CD4-positive, alpha-beta memory T cell (primary cell): ENCODE results near the gene COPS9. TPM values are rescaled to one million over a fixed set of nuclear protein-coding genes. Genes with fewer than 3 reads are reported as not detected.

ENCODE experiments used
- CTCF ChIA-PET: fragments of 350-600 bp; sonication (Branson Sonifier 250); formaldehyde crosslinking; loops from one replicate; lab custom pipeline; 2021; ENCODE audit warnings: inconsistent platforms; ENCODE audit not compliant: partially characterized antibody; lab: Charles Lee
- POLR2A ChIA-PET: fragments of 350-600 bp; sonication (Branson Sonifier 250); formaldehyde crosslinking; loops from one replicate; lab custom pipeline; 2021; ENCODE audit not compliant: partially characterized antibody; lab: Charles Lee
- DNase-seq, 5 donors: peaks; one replicate each; pipeline versions ENCODE4 v3.0.0 to v3.0.0-alpha.2; 2020 to 2022; ENCODE audit warnings: mixed read lengths in 1 of 5
- H3K27ac ChIP-seq: one replicate; pipeline ENCODE4 v1.7.0; 2013; ENCODE audit warnings: low read depth, low read length
- H3K27me3 ChIP-seq: 2 replicates; pipeline ENCODE4 v1.7.0; 2013; ENCODE audit warnings: mild to moderate bottlenecking, low read length, moderate library complexity; ENCODE audit not compliant: insufficient read depth
- H3K36me3 ChIP-seq: 2 replicates; pipeline ENCODE4 v1.7.0; 2013; ENCODE audit warnings: mild to moderate bottlenecking, low read length, moderate library complexity; ENCODE audit not compliant: insufficient read depth
- H3K4me1 ChIP-seq: 2 replicates; pipeline ENCODE4 v1.7.0; 2013; ENCODE audit warnings: mild to moderate bottlenecking, low read length, moderate library complexity; ENCODE audit not compliant: insufficient read depth
- H3K4me3 ChIP-seq, 2 donors: one replicate each; pipeline ENCODE4 v1.7.0; 2013; ENCODE audit warnings: low read length in 2 of 2, mild to moderate bottlenecking in 1 of 2
- H3K9me3 ChIP-seq, 2 donors: one replicate each; pipeline ENCODE4 v1.7.0; 2013; ENCODE audit warnings: low read length in 2 of 2, control low read depth in 1 of 2; ENCODE audit not compliant: control insufficient read depth in 1 of 2
- H3K27ac Mint-ChIP-seq, 7 donors: one replicate each; pipeline ENCODE4 v1.8.0; 2020 to 2021; ENCODE audit warnings: mixed read lengths in 7 of 7, mild to moderate bottlenecking in 6 of 7, inconsistent platforms in 3 of 7, moderate library complexity in 3 of 7
- H3K27me3 Mint-ChIP-seq, 2 donors: one replicate each; pipeline ENCODE4 v1.8.0; 2020 to 2021; ENCODE audit warnings: mixed read lengths in 2 of 2
- H3K36me3 Mint-ChIP-seq, 2 donors: one replicate each; pipeline ENCODE4 v1.8.0; 2020 to 2021; ENCODE audit warnings: mixed read lengths in 2 of 2, inconsistent platforms in 1 of 2, mild to moderate bottlenecking in 1 of 2
- H3K4me1 Mint-ChIP-seq, 4 donors: one replicate each; pipeline ENCODE4 v1.8.0; 2020 to 2021; ENCODE audit warnings: mixed read lengths in 4 of 4, mild to moderate bottlenecking in 1 of 4
- H3K4me3 Mint-ChIP-seq, 8 donors: one replicate each; pipeline ENCODE4 v1.8.0; 2020 to 2021; ENCODE audit warnings: mixed read lengths in 8 of 8, mild to moderate bottlenecking in 7 of 8, moderate library complexity in 6 of 8, inconsistent platforms in 3 of 8
- H3K9me3 Mint-ChIP-seq, 8 donors: one replicate each; pipeline ENCODE4 v1.8.0; 2020 to 2021; ENCODE audit warnings: mixed read lengths in 8 of 8, mild to moderate bottlenecking in 5 of 8, inconsistent platforms in 3 of 8, moderate library complexity in 1 of 8
- intact Hi-C: fragments of 100-400 bp; cut with micrococcal nuclease; formaldehyde crosslinking; loops from one replicate; pipeline ENCODE4 v1.15.1; 2023
- polyA plus RNA-seq, 2 donors: library from polyadenylated mRNA; unstranded; fragments of 300-500 nt; fragmentation: Illumina TruSeq; gene quantifications; one replicate each; pipeline ENCODE4 v1.2.3, GENCODE V29; 2021
- total RNA-seq, 2 experiments: library from RNA; stranded (reverse); gene quantifications; one replicate each; pipeline ENCODE4 v1.2.3, GENCODE V29; 2021

The COPS9 gene
- total RNA-seq, result 10 to 100 TPM; 82.2 to 82.5 TPM
- 100 to 1,000 TPM; 308 to 335 TPM for polyA plus RNA-seq

DNA sequence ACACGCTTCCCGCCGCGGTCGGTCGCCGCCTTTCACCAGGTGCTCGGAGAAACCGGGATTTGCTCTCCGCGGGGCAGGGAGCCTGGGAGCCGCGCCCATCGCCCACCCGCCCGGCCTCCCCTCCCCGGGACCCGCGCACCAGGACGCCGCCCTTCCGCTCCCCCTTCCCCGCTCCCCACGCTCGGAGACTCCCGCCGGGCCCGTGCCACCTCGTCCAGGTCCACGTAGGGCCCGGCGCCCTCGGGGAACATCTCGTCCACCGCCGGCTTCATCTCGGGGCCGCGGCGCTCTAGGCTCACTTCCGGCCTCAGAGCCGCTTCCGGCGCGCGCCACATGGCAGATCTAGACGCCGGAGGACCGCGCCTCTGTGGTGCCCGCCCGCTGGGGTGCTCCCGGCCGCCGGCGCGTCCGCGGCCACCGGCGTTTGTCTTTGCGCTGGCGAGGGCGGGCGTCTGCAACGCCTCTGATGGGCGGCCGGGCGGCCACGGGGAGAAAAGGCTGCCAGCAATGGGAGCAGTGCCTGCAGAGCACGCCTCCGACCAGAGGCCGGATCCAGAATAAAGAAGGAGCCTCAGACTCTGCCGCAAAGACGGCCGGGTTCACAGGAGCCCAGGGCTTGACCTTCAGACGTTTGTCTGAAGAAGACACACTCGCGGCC, at the start of gene COPS9:
Gene COPS9 (minus strand): TSS at position 293 of the 658 bp plus-strand sequence. CDS start 21 bp downstream, at position 272.
- Mint-ChIP-seq H3K4me3 (peak within 1 kb of the TSS; percentile 91 to 96 (median 94)), H3K27me3 (no peaks in the 10 kb centered on the region), H3K4me1 (peaks cover 14 to 41% (median 29%) of the 10 kb centered on the region in 4 donors), H3K9me3 (no peaks in the 10 kb centered on the region), H3K36me3 (peaks cover 14 to 38% of the 10 kb centered on the region in 2 donors), H3K27ac (peak within 1 kb of the TSS; percentile 33 to 96 (median 93))
- intact Hi-C loops, result loop anchor here (1.0 kb wide), 1 partner anchor 111 kb away; the partner anchor contains the start of gene NDUFA10
- peaks cover 23% of the 10 kb centered on the region for H3K4me1 ChIP-seq
- ChIA-PET CTCF (interaction anchor here (1.3 kb wide), 1 partner anchor 75 kb away, joined by 6 read pairs; no protein-coding TSS in a partner anchor), POLR2A (interaction anchor here (0.7 kb wide), 1 partner anchor 69 kb away, joined by 4 read pairs; no protein-coding TSS in a partner anchor)
- peaks cover 23% of the 10 kb centered on the region for H3K36me3 ChIP-seq
- peak within 1 kb of the TSS; percentile 67 for H3K27ac ChIP-seq
- H3K27me3 ChIP-seq, result no peaks in the 10 kb centered on the region
- DNase-seq, result peak; percentile 83 to 88 (median 84)
- H3K4me3 ChIP-seq, result peak within 1 kb of the TSS; percentile 84 to 89
- H3K9me3 ChIP-seq, result no peaks in the 10 kb centered on the region

DNA sequence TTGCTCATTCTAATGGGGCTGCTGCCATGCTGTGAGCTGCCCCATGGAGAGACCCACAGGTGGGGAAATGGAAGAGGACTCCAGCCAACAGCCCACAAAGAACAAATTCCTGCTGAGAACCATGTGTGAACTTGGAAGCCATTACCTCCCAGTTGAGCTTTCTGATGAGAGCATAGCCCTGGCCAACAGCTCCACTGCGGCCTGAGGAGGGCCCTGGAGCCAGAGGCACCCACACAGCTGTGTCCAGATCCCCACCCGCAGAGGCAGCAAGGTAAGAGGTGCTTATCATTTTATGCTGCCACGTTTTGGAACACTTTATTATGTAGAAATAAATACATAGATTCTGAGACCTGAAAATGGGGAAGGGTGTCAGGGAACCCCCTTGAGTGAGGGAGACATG, 48.6 kb upstream of the COPS9 start:
- peaks cover 2 to 22% (median 13%) of the 10 kb centered on the region in 8 donors for H3K9me3 Mint-ChIP-seq
- POLR2A ChIA-PET, result no interaction called here
- no peak overlapping the region for H3K27ac Mint-ChIP-seq

DNA sequence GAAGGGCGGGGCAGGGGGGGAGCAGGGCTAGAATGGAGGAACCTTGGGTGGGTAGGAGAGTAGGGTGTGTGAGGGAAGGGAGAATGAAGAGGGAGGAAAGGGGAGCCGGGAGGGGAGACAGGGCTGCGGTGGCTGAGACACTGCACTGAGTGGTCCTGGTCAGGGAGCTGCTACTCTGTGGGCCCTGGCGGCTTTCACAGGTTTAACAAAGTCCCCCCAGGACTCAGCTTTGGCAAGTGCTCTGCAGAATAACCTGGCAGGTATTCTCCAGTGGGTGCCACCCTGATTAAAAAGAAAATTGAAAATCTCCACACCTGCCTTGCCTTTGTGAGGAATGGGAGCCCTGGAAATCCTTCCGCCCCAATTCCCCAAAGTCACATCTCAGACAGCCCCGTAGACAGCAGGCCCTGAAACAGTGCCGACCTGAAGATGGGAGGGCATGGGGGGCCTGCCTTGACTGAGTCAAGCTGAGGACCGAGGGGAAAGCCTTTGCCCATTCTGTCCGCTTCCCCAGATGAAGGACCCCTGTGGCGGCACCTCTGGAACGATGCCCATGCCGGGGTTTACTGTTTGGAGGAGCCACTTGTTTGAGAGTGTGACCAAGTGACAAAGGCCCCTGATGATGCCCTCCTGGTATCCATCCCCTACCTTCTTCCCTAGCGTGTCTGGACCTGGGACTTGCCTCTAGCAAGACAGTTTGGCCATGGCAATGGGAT, 47.9 kb upstream of the COPS9 start:
- POLR2A ChIA-PET, result no interaction called here

More for the DNA sequence above, 48.6 kb upstream of the COPS9 start:
- Histone ChIP-seq H3K4me3 (no peak overlapping the region), H3K9me3 (no peaks in the 10 kb centered on the region), H3K27ac (no peak overlapping the region), H3K4me1 (no peaks in the 10 kb centered on the region), H3K27me3 (no peaks in the 10 kb centered on the region), H3K36me3 (no peaks in the 10 kb centered on the region)
- Mint-ChIP-seq H3K4me3 (no peak overlapping the region), H3K27me3 (peaks cover 15 to 30% of the 10 kb centered on the region in 2 donors), H3K36me3 (no peaks in the 10 kb centered on the region), H3K4me1 (no peaks in the 10 kb centered on the region)
- no peak for DNase-seq
- intact Hi-C loops, result no loop called here
- CTCF ChIA-PET, result no interaction called here

DNA sequence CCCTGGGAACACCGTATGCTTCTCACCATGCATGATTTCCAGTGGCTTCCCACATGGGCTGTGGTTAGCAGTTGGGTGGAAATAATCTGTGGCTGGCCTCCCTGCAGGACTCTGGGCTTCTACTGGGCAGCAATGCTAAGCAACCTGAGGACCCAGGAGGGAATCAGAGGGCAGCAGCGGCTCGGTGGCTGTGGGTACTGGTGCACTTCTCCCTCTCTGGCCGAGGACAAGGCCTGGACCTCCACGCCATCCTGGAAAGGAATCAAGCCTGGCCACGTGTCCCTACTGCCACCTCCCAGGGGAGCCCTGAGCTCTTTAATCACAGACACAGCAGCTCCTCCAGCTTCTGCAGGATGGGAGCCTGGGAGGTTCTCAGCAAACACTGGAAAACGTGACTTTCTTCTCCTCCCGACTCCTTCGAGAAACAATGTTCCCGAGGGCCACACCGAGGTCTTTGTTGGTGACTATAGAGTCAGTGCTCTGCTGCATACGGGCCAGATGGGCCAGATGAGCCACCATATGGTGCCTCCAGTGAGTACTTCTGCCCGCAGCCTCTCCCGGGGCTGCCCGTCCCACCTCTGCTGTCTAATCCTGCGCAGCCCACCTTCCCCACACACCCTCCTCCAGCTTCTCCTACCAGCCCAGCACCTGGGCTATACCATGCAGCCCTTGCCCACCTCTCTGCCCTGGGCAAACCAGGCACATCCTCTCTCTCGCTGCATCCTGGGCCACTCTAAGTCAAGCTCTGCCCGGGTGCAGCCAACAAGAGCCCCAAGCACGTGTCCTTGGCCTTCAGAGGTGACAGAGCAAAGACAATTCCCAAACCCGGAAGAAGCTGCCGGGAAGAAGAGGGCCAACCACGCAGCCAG, 47.1 kb upstream of the COPS9 start:
- Histone ChIP-seq H3K4me3 (no peak overlapping the region), H3K27ac (no peak overlapping the region), H3K4me1 (no peaks in the 10 kb centered on the region), H3K36me3 (no peaks in the 10 kb centered on the region), H3K27me3 (no peaks in the 10 kb centered on the region), H3K9me3 (no peaks in the 10 kb centered on the region)
- Mint-ChIP-seq H3K36me3 (no peaks in the 10 kb centered on the region), H3K27ac (no peak overlapping the region), H3K4me3 (no peak overlapping the region), H3K27me3 (peaks cover 15 to 31% of the 10 kb centered on the region in 2 donors), H3K9me3 (peaks cover 2 to 17% (median 7%) of the 10 kb centered on the region in 8 donors), H3K4me1 (no peaks in the 10 kb centered on the region)
- ChIA-PET POLR2A (no interaction called here), CTCF (no interaction called here)
- no peak for DNase-seq
- intact Hi-C loops, result no loop called here

More for the DNA sequence above, 47.9 kb upstream of the COPS9 start:
- Mint-ChIP-seq H3K4me1 (no peaks in the 10 kb centered on the region), H3K27me3 (peaks cover 15 to 28% of the 10 kb centered on the region in 2 donors), H3K4me3 (no peak overlapping the region), H3K9me3 (peaks cover 2 to 20% (median 13%) of the 10 kb centered on the region in 8 donors), H3K36me3 (no peaks in the 10 kb centered on the region), H3K27ac (no peak overlapping the region)
- H3K4me1 ChIP-seq, result no peaks in the 10 kb centered on the region
- H3K9me3 ChIP-seq, result no peaks in the 10 kb centered on the region
- no peaks in the 10 kb centered on the region for H3K36me3 ChIP-seq
- no peak overlapping the region for H3K27ac ChIP-seq
- intact Hi-C loops, result no loop called here
- CTCF ChIA-PET, result no interaction called here
- no peak for DNase-seq
- H3K4me3 ChIP-seq, result no peak overlapping the region
- no peaks in the 10 kb centered on the region for H3K27me3 ChIP-seq

DNA sequence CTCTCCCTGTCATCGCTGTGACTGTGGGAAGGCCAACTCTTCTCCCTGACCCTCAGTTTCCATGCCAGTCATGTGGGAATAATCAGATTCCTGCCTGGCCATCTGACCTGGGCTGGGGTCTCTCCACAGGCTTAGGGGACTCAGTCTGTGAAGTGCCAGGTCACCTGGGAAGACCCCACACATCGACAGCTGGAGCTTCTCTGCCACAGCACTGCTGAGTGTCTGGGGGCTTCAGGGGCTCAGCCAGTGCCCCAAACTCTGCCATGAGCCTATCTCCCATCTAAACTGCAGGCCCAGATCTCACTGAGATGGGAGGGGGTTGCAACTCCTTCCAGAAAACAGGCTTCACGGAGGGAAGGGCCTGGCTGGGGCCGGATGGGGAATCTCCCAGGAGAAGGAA, 46.4 kb upstream of the COPS9 start:
- H3K9me3 Mint-ChIP-seq, result peaks cover 0 to 12% (median 3%) of the 10 kb centered on the region in 8 donors
- Histone ChIP-seq H3K27ac (no peak overlapping the region), H3K4me3 (no peak overlapping the region), H3K27me3 (no peaks in the 10 kb centered on the region), H3K4me1 (no peaks in the 10 kb centered on the region), H3K9me3 (no peaks in the 10 kb centered on the region), H3K36me3 (no peaks in the 10 kb centered on the region)
- CTCF ChIA-PET, result no interaction called here
- H3K27ac Mint-ChIP-seq, result no peak overlapping the region
- peaks cover 17 to 32% of the 10 kb centered on the region in 2 donors for H3K27me3 Mint-ChIP-seq
- POLR2A ChIA-PET, result no interaction called here
- H3K4me1 Mint-ChIP-seq, result no peaks in the 10 kb centered on the region
- H3K4me3 Mint-ChIP-seq, result no peak overlapping the region
- H3K36me3 Mint-ChIP-seq, result no peaks in the 10 kb centered on the region
- DNase-seq, result no peak
- intact Hi-C loops, result no loop called here

DNA sequence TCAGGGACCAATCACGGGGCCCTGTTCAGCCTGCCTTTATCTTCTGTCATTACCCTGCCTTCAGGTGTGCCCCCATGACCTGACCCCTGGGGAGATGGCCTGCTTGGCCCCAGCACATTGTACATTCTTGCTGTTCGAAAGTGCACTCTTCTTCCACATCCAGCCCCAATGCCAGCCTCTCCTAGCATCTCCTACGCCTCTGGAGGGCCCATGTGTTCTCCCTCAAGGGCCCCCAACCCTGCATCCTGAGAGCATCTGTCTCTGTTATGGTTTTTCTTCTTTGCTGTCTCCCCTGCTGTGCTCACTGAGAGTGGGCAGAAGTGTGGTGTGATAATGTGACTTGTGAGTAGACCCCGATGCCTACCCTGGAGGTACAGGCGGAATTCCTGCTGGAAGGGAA, 45.9 kb upstream of the COPS9 start:
- no peaks in the 10 kb centered on the region for H3K36me3 ChIP-seq
- H3K9me3 ChIP-seq, result no peaks in the 10 kb centered on the region
- H3K36me3 Mint-ChIP-seq, result no peaks in the 10 kb centered on the region
- peaks cover 0 to 12% (median 3%) of the 10 kb centered on the region in 8 donors for H3K9me3 Mint-ChIP-seq
- ChIA-PET POLR2A (no interaction called here), CTCF (no interaction called here)
- H3K4me3 Mint-ChIP-seq, result no peak overlapping the region
- no peak overlapping the region for H3K27ac ChIP-seq
- no peaks in the 10 kb centered on the region for H3K4me1 ChIP-seq
- peaks cover 17 to 32% of the 10 kb centered on the region in 2 donors for H3K27me3 Mint-ChIP-seq
- DNase-seq, result no peak
- no peaks in the 10 kb centered on the region for H3K27me3 ChIP-seq
- no peak overlapping the region for H3K4me3 ChIP-seq
- intact Hi-C loops, result no loop called here
- H3K27ac Mint-ChIP-seq, result no peak overlapping the region
- no peaks in the 10 kb centered on the region for H3K4me1 Mint-ChIP-seq
